ENCODE results near the gene PRMT3.

The PRMT3 gene

GRCh38 chr11:20497124-20497792 lies 109.7 kb downstream of the PRMT3 start:
- Histone ChIP-seq H3K4me1 (ENCODE audit: control insufficient read depth, insufficient read depth, low read length) (no peaks in the 10 kb centered on the region), H3K27ac (ENCODE audit: extremely low read depth, low read depth, low read length) (no peak overlapping the region), H3K9me3 (ENCODE audit: control insufficient read depth, insufficient read depth, low read depth, low read length) (no peaks in the 10 kb centered on the region), H3K36me3 (ENCODE audit: control insufficient read depth in 2 of 2, insufficient read depth in 1 of 2, low read length in 2 of 2) (peaks cover 0 to 17% of the 10 kb centered on the region in 2 experiments; a peak in 1 of 3 replicates), H3K4me3 (ENCODE audit: low read depth, low read length) (no peak overlapping the region)
- CTCF ChIA-PET = interaction anchor here (0.6 to 1.0 kb wide), 3 partner anchors 23 to 129 kb away, joined by 3 to 4 read pairs (median 3); no protein-coding TSS in a partner anchor
- POLR2A ChIA-PET = interaction anchor here (0.6 kb wide), 1 partner anchor 23 kb away, joined by 15 read pairs; no protein-coding TSS in a partner anchor
- no peak for TF ChIP-seq ZNF140 (tag by site-specific recombination; IDR thresholded peaks at IDR 0.05)
- no peak for TF ChIP-seq ZNF366 (tag by site-specific recombination; conservative IDR thresholded peaks at IDR 0.05)
- TF ChIP-seq ZNF776 (tag by site-specific recombination; IDR thresholded peaks at IDR 0.05; ENCODE audit: borderline replicate concordance) = no peak
- TF ChIP-seq ZNF324 (tag by site-specific recombination; IDR thresholded peaks at IDR 0.05) = no peak
- no peak for TF ChIP-seq ZNF768 (tag by site-specific recombination; IDR thresholded peaks at IDR 0.05)
- TF ChIP-seq ZNF692 (tag by site-specific recombination; IDR thresholded peaks at IDR 0.05) = no peak
- TF ChIP-seq ZNF146 (tag by site-specific recombination; IDR thresholded peaks at IDR 0.05) = no peak
- TF ChIP-seq ZBTB11 (tag by site-specific recombination; conservative IDR thresholded peaks at IDR 0.05; ENCODE audit: low read depth) = no peak
- TF ChIP-seq ZNF830 (tag by site-specific recombination; IDR thresholded peaks at IDR 0.05; ENCODE audit: low read depth) = no peak
- TF ChIP-seq ZNF175 (tag by site-specific recombination; IDR thresholded peaks at IDR 0.05) = no peak
- no peak for TF ChIP-seq ZNF501 (tag by site-specific recombination; IDR thresholded peaks at IDR 0.05)
- TF ChIP-seq ZNF184 (tag by site-specific recombination; IDR thresholded peaks at IDR 0.05) = no peak
- TF ChIP-seq ZSCAN30 (tag by site-specific recombination; IDR thresholded peaks at IDR 0.05) = no peak
- TF ChIP-seq ZFHX2 (tag by site-specific recombination; conservative IDR thresholded peaks at IDR 0.05) = no peak

GRCh38 chr11:20501252-20501651 lies 113.7 kb downstream of the PRMT3 start:
- no peaks in the 10 kb centered on the region for H3K4me1 ChIP-seq (ENCODE audit: control insufficient read depth, insufficient read depth, low read length)
- POLR2A ChIA-PET = no interaction called here
- H3K4me3 ChIP-seq (ENCODE audit: low read depth, low read length) = no peak overlapping the region
- peaks cover 0 to 4% of the 10 kb centered on the region in 2 experiments; a peak in 1 of 3 replicates for H3K36me3 ChIP-seq (ENCODE audit: control insufficient read depth in 2 of 2, insufficient read depth in 1 of 2, low read length in 2 of 2)
- CTCF ChIA-PET = interaction anchor here (0.7 to 1.2 kb wide), 2 partner anchors 20 to 155 kb away, joined by 3 to 4 read pairs; no protein-coding TSS in a partner anchor
- H3K9me3 ChIP-seq (ENCODE audit: control insufficient read depth, insufficient read depth, low read depth, low read length) = no peaks in the 10 kb centered on the region
- no peak overlapping the region for H3K27ac ChIP-seq (ENCODE audit: extremely low read depth, low read depth, low read length)
- TF ChIP-seq ZNF549 (tag by site-specific recombination; IDR thresholded peaks at IDR 0.05) = no peak
- no peak for TF ChIP-seq ZNF157 (tag by site-specific recombination; IDR thresholded peaks at IDR 0.05)
- TF ChIP-seq ZNF670 (tag by site-specific recombination; IDR thresholded peaks at IDR 0.05; ENCODE audit: low read depth) = no peak
- no peak for TF ChIP-seq ZNF433 (tag by site-specific recombination; IDR thresholded peaks at IDR 0.05; ENCODE audit: low read depth)
- TF ChIP-seq PRDM1 (tag by site-specific recombination; IDR thresholded peaks at IDR 0.05) = no peak
- TF ChIP-seq ZNF521 (tag by site-specific recombination; IDR thresholded peaks at IDR 0.05) = no peak
- no peak for TF ChIP-seq GLIS2 (tag by site-specific recombination; IDR thresholded peaks at IDR 0.05)
- TF ChIP-seq ZNF837 (tag by site-specific recombination; IDR thresholded peaks at IDR 0.05) = no peak
- TF ChIP-seq PRDM2 (tag by site-specific recombination; IDR thresholded peaks at IDR 0.05; ENCODE audit: borderline replicate concordance) = no peak
- no peak for TF ChIP-seq ZNF24 (tag by site-specific recombination; IDR thresholded peaks at IDR 0.05)
